HG02798 (cell line): ENCODE results near the gene SMCO4.

Experiments
- ATAC-seq: cut with Tn5 transposase; IDR thresholded peaks from one replicate; pipeline ENCODE4 v1.9.1; 2021; ENCODE audit warnings: mild to moderate bottlenecking; ENCODE audit not compliant: unreplicated experiment, poor library complexity

SMCO4 gene

GRCh38 chr11:93563857-93564256, 20.7 kb upstream of the SMCO4 start:
- no peak for ATAC-seq

- ATAC-seq, result no peak
Observed at GRCh38 chr11:93560199-93560932, 17.2 kb upstream of the SMCO4 start.

GRCh38 chr11:93559681-93560080, 16.5 kb upstream of the SMCO4 start:
- no peak for ATAC-seq

GRCh38 chr11:93552874-93553273, 9.7 kb upstream of the SMCO4 start:
- ATAC-seq, result no peak

GRCh38 chr11:93549976-93550375, 6.8 kb upstream of the SMCO4 start:
- ATAC-seq, result no peak

- ATAC-seq, result no peak
Observed at GRCh38 chr11:93548679-93549319, 5.6 kb upstream of the SMCO4 start.

- no peak for ATAC-seq
Observed at GRCh38 chr11:93547773-93548172, 4.6 kb upstream of the SMCO4 start.

- no peak for ATAC-seq
Observed at GRCh38 chr11:93547028-93547427, 3.8 kb upstream of the SMCO4 start.

GRCh38 chr11:93545566-93545965, 2.4 kb upstream of the SMCO4 start:
- no peak for ATAC-seq

- peak; percentile 49 for ATAC-seq
Observed at GRCh38 chr11:93542811-93543229, 371 bp downstream of the SMCO4 start.

- peak; percentile 47 for ATAC-seq
Observed at GRCh38 chr11:93541884-93542810, 1.0 kb downstream of the SMCO4 start.

GRCh38 chr11:93540896-93541553, 2.2 kb downstream of the SMCO4 start:
- no peak for ATAC-seq

- ATAC-seq, result no peak
Observed at GRCh38 chr11:93540337-93540736, 2.9 kb downstream of the SMCO4 start.

GRCh38 chr11:93537767-93538261, 5.4 kb downstream of the SMCO4 start:
- no peak for ATAC-seq

- ATAC-seq, result no peak
Observed at GRCh38 chr11:93537049-93537448, 6.1 kb downstream of the SMCO4 start.

GRCh38 chr11:93536101-93536861, 6.9 kb downstream of the SMCO4 start:
- no peak for ATAC-seq

GRCh38 chr11:93535578-93535977, 7.6 kb downstream of the SMCO4 start:
- ATAC-seq, result peak; percentile 49

- ATAC-seq, result no peak
Observed at GRCh38 chr11:93532806-93533205, 10.4 kb downstream of the SMCO4 start.

GRCh38 chr11:93532281-93532789, 10.9 kb downstream of the SMCO4 start:
- ATAC-seq, result no peak
